T-helper 2 cell treated with Interferon-gamma antibody and Interleukin-4, amounts not matched to agents 100 ng/mL and 5 ng/mL, for 36 hours (primary cell): Measurements from ENCODE around the gene TENM3. TPM values are rescaled to one million over a fixed set of nuclear protein-coding genes. Genes with fewer than 3 reads are reported as not detected.

Experiments used
- intact Hi-C: fragments of 100-400 bp; cut with micrococcal nuclease; formaldehyde crosslinking; loops from one replicate; pipeline ENCODE4 v1.15.1; 2023
- total RNA-seq: library from RNA; stranded (reverse); gene quantifications from 2 replicates; pipeline ENCODE4 v1.2.3, GENCODE V29; 2022

Gene TENM3
- total RNA-seq, 1 donor from 2014 or later = not detected

- intact Hi-C loops = loop anchor here (5.0 kb wide), 1 partner anchor 306 kb away; no protein-coding TSS in a partner anchor
Measured at GRCh38 chr4:182448281-182449151, 205.3 kb downstream of the TENM3 start.

GRCh38 chr4:182449186-182449929 is 206.2 kb downstream of the TENM3 start:
- intact Hi-C loops = loop anchor here (5.0 kb wide), 1 partner anchor 307 kb away; no protein-coding TSS in a partner anchor

- intact Hi-C loops = loop anchor here (5.0 kb wide), 1 partner anchor 308 kb away; no protein-coding TSS in a partner anchor
Measured at GRCh38 chr4:182449930-182450439, 206.8 kb downstream of the TENM3 start.

GRCh38 chr4:182451441-182451840 is 208.2 kb downstream of the TENM3 start:
- intact Hi-C loops = no loop called here

GRCh38 chr4:182453830-182454229 is 210.6 kb downstream of the TENM3 start:
- intact Hi-C loops = no loop called here

GRCh38 chr4:182454440-182455013 is 211.3 kb downstream of the TENM3 start:
- intact Hi-C loops = no loop called here

GRCh38 chr4:182465114-182465513 is 221.9 kb downstream of the TENM3 start:
- intact Hi-C loops = no loop called here

- intact Hi-C loops = no loop called here
Measured at GRCh38 chr4:182465979-182466378, 222.8 kb downstream of the TENM3 start.

GRCh38 chr4:182470215-182470614 is 227.0 kb downstream of the TENM3 start:
- intact Hi-C loops = loop anchor here (10.0 kb wide), 1 partner anchor 795 kb away; no protein-coding TSS in a partner anchor

GRCh38 chr4:182475539-182475938 is 232.3 kb downstream of the TENM3 start:
- intact Hi-C loops = loop anchor here (10.0 kb wide), 1 partner anchor 789 kb away; no protein-coding TSS in a partner anchor

- intact Hi-C loops = loop anchor here (1.0 to 10.0 kb wide), 3 partner anchors 328 to 786 kb away; no protein-coding TSS in a partner anchor
Measured at GRCh38 chr4:182478475-182478874, 235.3 kb downstream of the TENM3 start.

- intact Hi-C loops = no loop called here
Measured at GRCh38 chr4:182483685-182484084, 240.5 kb downstream of the TENM3 start.

- intact Hi-C loops = no loop called here
Measured at GRCh38 chr4:182486881-182487280, 243.7 kb downstream of the TENM3 start.

- intact Hi-C loops = no loop called here
Measured at GRCh38 chr4:182488896-182489295, 245.7 kb downstream of the TENM3 start.

- intact Hi-C loops = no loop called here
Measured at GRCh38 chr4:182489607-182490006, 246.4 kb downstream of the TENM3 start.

- intact Hi-C loops = no loop called here
Measured at GRCh38 chr4:182491719-182492118, 248.5 kb downstream of the TENM3 start.

GRCh38 chr4:182492423-182492822 is 249.2 kb downstream of the TENM3 start:
- intact Hi-C loops = no loop called here

GRCh38 chr4:182493377-182493776 is 250.2 kb downstream of the TENM3 start:
- intact Hi-C loops = no loop called here

- intact Hi-C loops = no loop called here
Measured at GRCh38 chr4:182494103-182494502, 250.9 kb downstream of the TENM3 start.

- intact Hi-C loops = no loop called here
Measured at GRCh38 chr4:182495031-182495430, 251.8 kb downstream of the TENM3 start.

- intact Hi-C loops = no loop called here
Measured at GRCh38 chr4:182495645-182496385, 252.6 kb downstream of the TENM3 start.
